ENCODE results near the gene GPBP1. TPM values are rescaled to one million over a fixed set of nuclear protein-coding genes. Genes with fewer than 3 reads are reported as not detected.

GPBP1 gene
- total RNA-seq, 1 donor: 56.8 TPM

GRCh38 chr5:57152316-57152715 is 21.5 kb upstream of the GPBP1 start:
- Histone ChIP-seq H3K4me1 (ENCODE audit: insufficient read depth, low read length) (no peaks in the 10 kb centered on the region), H3K36me3 (ENCODE audit: insufficient read depth, low read length) (no peaks in the 10 kb centered on the region), H4K20me1 (ENCODE audit: insufficient read depth, low read length) (no peaks in the 10 kb centered on the region), H3K4me3 (ENCODE audit: insufficient read depth, low read length) (no peak overlapping the region), H2AFZ (ENCODE audit: low read length) (peak overlapping the region; percentile 26), H3K9me3 (ENCODE audit: low read depth, low read length) (no peaks in the 10 kb centered on the region), H3K27me3 (ENCODE audit: insufficient read depth, low read length) (no peaks in the 10 kb centered on the region), H3K79me2 (ENCODE audit: insufficient read depth, low read length) (no peaks in the 10 kb centered on the region), H3K27ac (ENCODE audit: low read depth, low read length) (no peak overlapping the region), H3K4me2 (ENCODE audit: insufficient read depth, low read length) (no peak overlapping the region)
- DNase-seq (ENCODE audit: insufficient read length, low spot score, missing footprints): no peak
- TF ChIP-seq, protein P1, sequence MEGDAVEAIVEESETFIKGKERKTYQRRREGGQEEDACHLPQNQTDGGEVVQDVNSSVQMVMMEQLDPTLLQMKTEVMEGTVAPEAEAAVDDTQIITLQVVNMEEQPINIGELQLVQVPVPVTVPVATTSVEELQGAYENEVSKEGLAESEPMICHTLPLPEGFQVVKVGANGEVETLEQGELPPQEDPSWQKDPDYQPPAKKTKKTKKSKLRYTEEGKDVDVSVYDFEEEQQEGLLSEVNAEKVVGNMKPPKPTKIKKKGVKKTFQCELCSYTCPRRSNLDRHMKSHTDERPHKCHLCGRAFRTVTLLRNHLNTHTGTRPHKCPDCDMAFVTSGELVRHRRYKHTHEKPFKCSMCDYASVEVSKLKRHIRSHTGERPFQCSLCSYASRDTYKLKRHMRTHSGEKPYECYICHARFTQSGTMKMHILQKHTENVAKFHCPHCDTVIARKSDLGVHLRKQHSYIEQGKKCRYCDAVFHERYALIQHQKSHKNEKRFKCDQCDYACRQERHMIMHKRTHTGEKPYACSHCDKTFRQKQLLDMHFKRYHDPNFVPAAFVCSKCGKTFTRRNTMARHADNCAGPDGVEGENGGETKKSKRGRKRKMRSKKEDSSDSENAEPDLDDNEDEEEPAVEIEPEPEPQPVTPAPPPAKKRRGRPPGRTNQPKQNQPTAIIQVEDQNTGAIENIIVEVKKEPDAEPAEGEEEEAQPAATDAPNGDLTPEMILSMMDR (IDR thresholded peaks at IDR 0.05; ENCODE audit: extremely low read depth, low read depth, low read length): no peak

DNA sequence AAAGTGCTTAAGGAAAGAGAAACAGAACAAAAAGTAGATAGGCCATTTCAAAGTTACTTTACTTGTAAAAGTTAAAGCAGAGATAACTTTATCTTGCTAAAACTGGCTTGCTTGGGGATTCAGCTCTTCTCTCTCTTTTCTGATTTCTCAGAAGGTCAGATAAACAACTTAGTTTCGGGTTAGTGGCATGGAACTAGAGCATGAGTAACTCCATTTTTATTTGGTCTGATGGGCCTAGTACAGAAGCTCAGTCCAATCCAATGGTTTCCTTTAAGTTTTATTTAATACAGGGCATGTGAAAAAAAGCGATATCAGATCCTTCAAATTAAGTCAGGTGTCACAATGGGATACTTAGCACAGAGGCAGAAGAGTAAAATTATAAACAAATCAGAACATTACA is 18.8 kb upstream of the GPBP1 start:
- H3K4me1 ChIP-seq (ENCODE audit: insufficient read depth, low read length): no peaks in the 10 kb centered on the region
- H4K20me1 ChIP-seq (ENCODE audit: insufficient read depth, low read length): no peaks in the 10 kb centered on the region
- H3K27me3 ChIP-seq (ENCODE audit: insufficient read depth, low read length): no peaks in the 10 kb centered on the region
- TF ChIP-seq, protein P1 (IDR thresholded peaks at IDR 0.05; ENCODE audit: extremely low read depth, low read depth, low read length): no peak
- DNase-seq (ENCODE audit: insufficient read length, low spot score, missing footprints): no peak
- no peak overlapping the region for H3K27ac ChIP-seq (ENCODE audit: low read depth, low read length)
- no peak overlapping the region for H3K4me3 ChIP-seq (ENCODE audit: insufficient read depth, low read length)
- H3K9me3 ChIP-seq (ENCODE audit: low read depth, low read length): no peaks in the 10 kb centered on the region
- no peaks in the 10 kb centered on the region for H3K36me3 ChIP-seq (ENCODE audit: insufficient read depth, low read length)
- H3K4me2 ChIP-seq (ENCODE audit: insufficient read depth, low read length): no peak overlapping the region
- no peak overlapping the region for H2AFZ ChIP-seq (ENCODE audit: low read length)
- H3K79me2 ChIP-seq (ENCODE audit: insufficient read depth, low read length): no peaks in the 10 kb centered on the region

- no peak overlapping the region for H3K27ac ChIP-seq (ENCODE audit: low read depth, low read length)
- H3K4me2 ChIP-seq (ENCODE audit: insufficient read depth, low read length): no peak overlapping the region
- no peaks in the 10 kb centered on the region for H3K79me2 ChIP-seq (ENCODE audit: insufficient read depth, low read length)
- H3K9me3 ChIP-seq (ENCODE audit: low read depth, low read length): no peaks in the 10 kb centered on the region
- H4K20me1 ChIP-seq (ENCODE audit: insufficient read depth, low read length): no peaks in the 10 kb centered on the region
- no peaks in the 10 kb centered on the region for H3K4me1 ChIP-seq (ENCODE audit: insufficient read depth, low read length)
- no peaks in the 10 kb centered on the region for H3K27me3 ChIP-seq (ENCODE audit: insufficient read depth, low read length)
- TF ChIP-seq, protein P1 (IDR thresholded peaks at IDR 0.05; ENCODE audit: extremely low read depth, low read depth, low read length): no peak
- no peaks in the 10 kb centered on the region for H3K36me3 ChIP-seq (ENCODE audit: insufficient read depth, low read length)
- DNase-seq (ENCODE audit: insufficient read length, low spot score, missing footprints): no peak
- H3K4me3 ChIP-seq (ENCODE audit: insufficient read depth, low read length): no peak overlapping the region
- H2AFZ ChIP-seq (ENCODE audit: low read length): no peak overlapping the region
These were observed 16.7 kb upstream of the GPBP1 start for GRCh38 chr5:57157131-57157530.

GRCh38 chr5:57157666-57158065 is 16.2 kb upstream of the GPBP1 start:
- Histone ChIP-seq H2AFZ (ENCODE audit: low read length) (no peak overlapping the region), H3K79me2 (ENCODE audit: insufficient read depth, low read length) (no peaks in the 10 kb centered on the region), H4K20me1 (ENCODE audit: insufficient read depth, low read length) (no peaks in the 10 kb centered on the region), H3K9me3 (ENCODE audit: low read depth, low read length) (no peaks in the 10 kb centered on the region), H3K27ac (ENCODE audit: low read depth, low read length) (no peak overlapping the region), H3K36me3 (ENCODE audit: insufficient read depth, low read length) (no peaks in the 10 kb centered on the region), H3K27me3 (ENCODE audit: insufficient read depth, low read length) (no peaks in the 10 kb centered on the region), H3K4me3 (ENCODE audit: insufficient read depth, low read length) (no peak overlapping the region), H3K4me1 (ENCODE audit: insufficient read depth, low read length) (no peaks in the 10 kb centered on the region), H3K4me2 (ENCODE audit: insufficient read depth, low read length) (no peak overlapping the region)
- DNase-seq (ENCODE audit: insufficient read length, low spot score, missing footprints): no peak
- TF ChIP-seq, protein P1 (IDR thresholded peaks at IDR 0.05; ENCODE audit: extremely low read depth, low read depth, low read length): no peak
